A549 (cell line): ENCODE data around the gene ENGASE.

Experiments used
- BHLHE40 ChIP-seq: IDR thresholded peaks from 2 replicates; pipeline ENCODE4 v1.6.1; 2012; ENCODE audit warnings: low read depth, low read length, inconsistent platforms
- CTCF ChIP-seq: fragments of >200 bp; sonication (Bioruptor Twin); formaldehyde crosslinking; IDR thresholded peaks from 3 replicates; pipeline ENCODE4 v1.5.1; 2016
- EP300 ChIP-seq, 2 experiments: fragments of >200 bp; sonication (Bioruptor Twin); formaldehyde crosslinking; IDR thresholded peaks; 2 replicates in 1 of 2; 3 replicates in 1 of 2; pipeline ENCODE4 v1.6.1; 2016 to 2017
- HDAC2 ChIP-seq: fragments of 200-600 bp; sonication (generic); IDR thresholded peaks from 2 replicates; pipeline ENCODE4 v1.6.1; 2016
- HOXA7 ChIP-seq: fragments of 250-450 bp; sonication (Bioruptor Pico); IDR thresholded peaks from 2 replicates; pipeline ENCODE4 v1.5.0; 2020; ENCODE audit warnings: mild to moderate bottlenecking, moderate library complexity
- HOXB13 ChIP-seq: fragments of 250-450 bp; sonication (Bioruptor Pico); IDR thresholded peaks from 2 replicates; pipeline ENCODE4 v1.5.0; 2020; ENCODE audit warnings: low read depth, mild to moderate bottlenecking, moderate library complexity
- JUN ChIP-seq, 2 experiments: fragments of >200 bp; sonication (Bioruptor Twin); formaldehyde crosslinking; IDR thresholded peaks; 2 replicates in 1 of 2; 3 replicates in 1 of 2; pipeline ENCODE4 v1.6.1; 2016 to 2017
- POLR2A ChIP-seq: IDR thresholded peaks from 2 replicates; pipeline ENCODE4 v1.6.1; 2012; ENCODE audit warnings: mild to moderate bottlenecking, low read length
- REST ChIP-seq: fragments of 200-600 bp; sonication (generic); IDR thresholded peaks from 2 replicates; pipeline ENCODE4 v1.6.1; 2016; ENCODE audit warnings: antibody characterized with exemption, mild to moderate bottlenecking, moderate library complexity
- USF2 ChIP-seq: fragments of 450-650 bp; IDR thresholded peaks from 2 replicates; pipeline ENCODE4 v1.6.1; 2014; ENCODE audit warnings: antibody characterized with exemption

- TF ChIP-seq CTCF (no peak), HDAC2 (no peak), HOXB13 (CRISPR knock-in tag) (no peak), EP300 (IDR thresholded peaks at IDR 0.05) (no peak), POLR2A (no peak), USF2 (no peak), HOXA7 (CRISPR knock-in tag) (no peak), JUN (IDR thresholded peaks at IDR 0.05) (no peak), BHLHE40 (no peak), REST (no peak)
These were observed 13.8 kb downstream of the ENGASE start for GRCh38 chr17:79088247-79088996.
